Testis (tissue), 3 donors: Measurements from ENCODE around the gene RHOD. TPM values are rescaled to one million over a fixed set of nuclear protein-coding genes. Genes with fewer than 3 reads are reported as not detected.

ENCODE experiments used
- DNase-seq: peaks from one replicate; pipeline ENCODE4 v3.0.0-alpha.2; 2019
- H3K27ac ChIP-seq, 2 donors: fragments of 200-600 bp; sonication (generic); one replicate each; pipeline ENCODE4 v1.5.1; 2019
- H3K27me3 ChIP-seq: fragments of 200-600 bp; sonication (generic); one replicate; pipeline ENCODE4 v1.5.1; 2019
- H3K36me3 ChIP-seq: fragments of 200-600 bp; sonication (generic); one replicate; pipeline ENCODE4 v1.5.1; 2017; ENCODE audit warnings: low read depth; ENCODE audit errors: missing control alignments
- H3K4me1 ChIP-seq: fragments of 200-600 bp; sonication (generic); one replicate; pipeline ENCODE4 v1.5.1; 2019
- H3K4me3 ChIP-seq, 2 donors: fragments of 200-600 bp; sonication (generic); one replicate each; pipeline ENCODE4 v1.5.1; 2017 to 2019
- H3K9me3 ChIP-seq: fragments of 200-600 bp; sonication (generic); one replicate; pipeline ENCODE4 v1.5.1; 2017
- POLR2A ChIP-seq: fragments of 450-650 bp; IDR thresholded peaks from one replicate; pipeline ENCODE4 v1.6.1; 2017; ENCODE audit warnings: antibody characterized with exemption, mild to moderate bottlenecking, moderate library complexity
- WGBS, 2 donors: methylation state at CpG; one replicate each; pipeline ENCODE4 v1.1.5; 2018; 5-methylcytosine and 5-hydroxymethylcytosine counted together
- intact Hi-C: fragments of 100-400 bp; cut with DNase I; formaldehyde crosslinking; loops from one replicate; pipeline ENCODE4 v1.15.1; 2023; ENCODE audit warnings: low total_unique reads
- polyA plus RNA-seq: library from polyadenylated mRNA; stranded (reverse); fragments of 350-450 nt; fragmentation: Illumina TruSeq; extraction: RNeasy Lipid Tissue Mini Kit (QIAGEN cat#74804); gene quantifications from one replicate; pipeline ENCODE4 v1.2.3, GENCODE V29; 2014; ENCODE audit warnings: low read depth, low replicate concordance; ENCODE audit not compliant: insufficient read depth
- total RNA-seq, 2 donors: library from RNA; depleted of rRNA; stranded (reverse); fragments of >200 nt; gene quantifications; one replicate each; pipeline ENCODE4 v1.2.3, GENCODE V29; 2016
- TF ChIP-seq, protein P1 (sequence below), 3 experiments: fragments of 450-650 bp in 2 of 3; fragments of 200-600 bp in 1 of 3; sonication (generic) in 1 of 3; IDR thresholded peaks; one replicate each; pipeline ENCODE4 v1.5.1; 2016 to 2019; ENCODE audit warnings: antibody characterized with exemption in 3 of 3, mild to moderate bottlenecking in 2 of 3, moderate library complexity in 1 of 3

RHOD gene
- total and polyA plus RNA-seq, 3 donors from 2014 or later = 10.6 to 13.9 (median 11.1) TPM

DNA sequence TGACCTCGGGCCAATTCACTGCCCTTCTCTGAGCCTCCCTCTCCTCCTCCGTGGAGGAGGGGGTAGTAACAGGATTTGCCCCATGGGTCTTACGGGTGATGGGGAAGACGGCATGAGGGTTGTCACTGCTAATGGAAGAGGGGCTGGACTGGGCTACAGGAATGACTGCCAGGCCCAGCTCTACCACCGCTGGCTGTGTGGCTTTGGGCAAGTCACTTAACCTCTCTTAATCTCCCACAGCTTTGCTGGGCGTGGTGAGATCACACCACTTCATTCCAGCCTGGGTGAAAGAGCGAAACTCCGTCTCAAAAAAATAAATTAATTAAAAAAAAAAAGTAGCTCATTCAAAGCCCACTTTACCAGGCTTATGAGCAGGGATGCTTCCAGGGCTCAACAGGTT, 30.9 kb upstream of the RHOD start:
- no peak overlapping the region for H3K27ac ChIP-seq
- H3K27me3 ChIP-seq = no peaks in the 10 kb centered on the region
- H3K36me3 ChIP-seq = no peaks in the 10 kb centered on the region
- peaks cover 8% of the 10 kb centered on the region for H3K4me1 ChIP-seq
- no peaks in the 10 kb centered on the region for H3K9me3 ChIP-seq
- no peak overlapping the region for H3K4me3 ChIP-seq
- TF ChIP-seq POLR2A = no peak
- TF ChIP-seq, protein P1, sequence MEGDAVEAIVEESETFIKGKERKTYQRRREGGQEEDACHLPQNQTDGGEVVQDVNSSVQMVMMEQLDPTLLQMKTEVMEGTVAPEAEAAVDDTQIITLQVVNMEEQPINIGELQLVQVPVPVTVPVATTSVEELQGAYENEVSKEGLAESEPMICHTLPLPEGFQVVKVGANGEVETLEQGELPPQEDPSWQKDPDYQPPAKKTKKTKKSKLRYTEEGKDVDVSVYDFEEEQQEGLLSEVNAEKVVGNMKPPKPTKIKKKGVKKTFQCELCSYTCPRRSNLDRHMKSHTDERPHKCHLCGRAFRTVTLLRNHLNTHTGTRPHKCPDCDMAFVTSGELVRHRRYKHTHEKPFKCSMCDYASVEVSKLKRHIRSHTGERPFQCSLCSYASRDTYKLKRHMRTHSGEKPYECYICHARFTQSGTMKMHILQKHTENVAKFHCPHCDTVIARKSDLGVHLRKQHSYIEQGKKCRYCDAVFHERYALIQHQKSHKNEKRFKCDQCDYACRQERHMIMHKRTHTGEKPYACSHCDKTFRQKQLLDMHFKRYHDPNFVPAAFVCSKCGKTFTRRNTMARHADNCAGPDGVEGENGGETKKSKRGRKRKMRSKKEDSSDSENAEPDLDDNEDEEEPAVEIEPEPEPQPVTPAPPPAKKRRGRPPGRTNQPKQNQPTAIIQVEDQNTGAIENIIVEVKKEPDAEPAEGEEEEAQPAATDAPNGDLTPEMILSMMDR (IDR thresholded peaks at IDR 0.05) = no peak
- intact Hi-C loops = no loop called here
- 89 to 91% methylated on average over 8 of the region's 8 CpGs for WGBS, 2 donors
- DNase-seq = no peak

DNA sequence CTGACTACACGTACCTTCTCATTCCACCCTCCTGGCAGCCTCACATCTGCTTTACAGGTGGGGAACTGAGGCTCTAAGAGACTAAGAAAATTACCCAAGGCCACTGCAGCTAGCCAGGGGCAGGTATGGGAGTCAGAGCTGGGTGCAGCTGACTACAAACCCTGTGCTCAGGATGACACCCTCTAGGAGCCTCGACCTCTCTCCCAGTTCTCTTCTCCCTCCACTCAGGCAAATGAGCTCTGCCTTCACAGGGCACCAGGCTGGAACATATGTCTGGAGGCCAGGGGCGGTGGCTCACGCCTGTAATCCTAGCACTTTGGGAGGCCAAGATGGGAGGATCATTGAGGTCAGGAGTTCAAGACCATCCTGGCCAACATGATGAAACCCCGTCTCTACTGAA, 29.7 kb upstream of the RHOD start:
- H3K27ac ChIP-seq = no peak overlapping the region
- intact Hi-C loops = no loop called here
- TF ChIP-seq POLR2A = no peak
- TF ChIP-seq, protein P1 (IDR thresholded peaks at IDR 0.05) = no peak
- H3K4me1 ChIP-seq = peaks cover 8% of the 10 kb centered on the region
- no peaks in the 10 kb centered on the region for H3K36me3 ChIP-seq
- no peaks in the 10 kb centered on the region for H3K9me3 ChIP-seq
- WGBS, 2 donors = 90 to 94% methylated on average over 2 to 5 of the region's 5 CpGs
- H3K27me3 ChIP-seq = no peaks in the 10 kb centered on the region
- DNase-seq = no peak
- no peak overlapping the region for H3K4me3 ChIP-seq

DNA sequence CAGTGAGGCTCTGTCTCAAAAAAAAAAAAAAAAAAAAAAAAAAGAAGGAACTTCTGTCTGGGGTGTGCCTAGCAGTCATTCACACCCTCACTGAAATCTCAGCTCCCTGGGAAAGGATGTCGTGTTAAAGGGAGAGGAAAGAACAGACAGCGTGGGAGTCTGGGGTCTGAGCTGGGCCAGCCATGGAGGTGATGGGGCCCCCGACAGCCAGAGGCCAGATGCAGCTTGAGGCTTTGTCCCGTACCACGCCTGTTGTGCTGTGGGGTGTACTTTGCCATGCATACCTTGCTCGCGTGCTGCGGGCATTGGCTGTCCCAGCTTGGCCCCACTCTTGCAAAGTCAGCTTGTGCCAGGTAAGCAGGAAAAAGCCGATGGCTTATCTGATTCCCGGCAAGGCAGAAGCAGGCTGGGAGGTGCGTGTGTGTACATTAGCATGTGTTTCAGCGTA, 29.1 kb upstream of the RHOD start:
- H3K27ac ChIP-seq = no peak overlapping the region
- H3K9me3 ChIP-seq = no peaks in the 10 kb centered on the region
- peaks cover 5% of the 10 kb centered on the region for H3K4me1 ChIP-seq
- 83 to 97% methylated on average over 9 to 12 of the region's 12 CpGs for WGBS, 2 donors
- no peak overlapping the region for H3K4me3 ChIP-seq
- intact Hi-C loops = no loop called here
- TF ChIP-seq, protein P1 (IDR thresholded peaks at IDR 0.05) = no peak
- TF ChIP-seq POLR2A = no peak
- no peaks in the 10 kb centered on the region for H3K36me3 ChIP-seq
- DNase-seq = no peak
- no peaks in the 10 kb centered on the region for H3K27me3 ChIP-seq

- Histone ChIP-seq H3K4me1 (peaks cover 4% of the 10 kb centered on the region), H3K27ac (no peak overlapping the region), H3K27me3 (no peaks in the 10 kb centered on the region), H3K9me3 (no peaks in the 10 kb centered on the region), H3K4me3 (no peak overlapping the region), H3K36me3 (no peaks in the 10 kb centered on the region)
- intact Hi-C loops = no loop called here
- WGBS, 2 donors = 95 to 98% methylated on average over 5 to 6 of the region's 6 CpGs
- DNase-seq = no peak
- TF ChIP-seq, protein P1 (IDR thresholded peaks at IDR 0.05) = no peak
- TF ChIP-seq POLR2A = no peak
Measured at GRCh38 chr11:67027943-67028542, 28.6 kb upstream of the RHOD start.

DNA sequence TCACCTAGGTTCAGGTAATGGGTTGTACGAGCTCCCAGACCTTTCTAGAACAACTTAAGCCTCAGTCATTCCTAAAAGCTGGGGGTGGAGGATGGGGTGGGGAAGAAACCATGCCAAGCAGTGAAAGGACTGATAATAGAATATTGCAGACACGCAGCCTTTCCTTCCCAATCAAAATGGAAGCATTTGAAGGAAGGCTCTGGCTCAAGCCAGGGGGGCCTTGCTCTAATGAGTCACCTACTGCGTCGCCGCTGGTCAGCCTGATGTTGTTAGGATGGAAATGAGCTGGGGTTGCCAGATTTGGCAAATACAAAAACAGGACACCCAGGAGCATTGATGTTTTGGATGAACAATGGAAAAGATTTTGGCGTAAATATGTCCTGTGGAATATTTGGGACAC, 27.5 kb upstream of the RHOD start:
- Histone ChIP-seq H3K36me3 (no peaks in the 10 kb centered on the region), H3K27me3 (no peaks in the 10 kb centered on the region), H3K9me3 (no peaks in the 10 kb centered on the region), H3K4me3 (no peak overlapping the region), H3K27ac (no peak overlapping the region), H3K4me1 (no peaks in the 10 kb centered on the region)
- WGBS, 2 donors = 82 to 88% methylated on average over 6 of the region's 6 CpGs
- TF ChIP-seq, protein P1 (IDR thresholded peaks at IDR 0.05) = no peak
- intact Hi-C loops = no loop called here
- DNase-seq = no peak
